Fibroblast of skin of back (primary cell): ENCODE data around the gene RPRD1B.

Experiments
- DNase-seq: peaks from one replicate; pipeline ENCODE4 v3.0.0-alpha.2; 2013

The RPRD1B gene

DNA sequence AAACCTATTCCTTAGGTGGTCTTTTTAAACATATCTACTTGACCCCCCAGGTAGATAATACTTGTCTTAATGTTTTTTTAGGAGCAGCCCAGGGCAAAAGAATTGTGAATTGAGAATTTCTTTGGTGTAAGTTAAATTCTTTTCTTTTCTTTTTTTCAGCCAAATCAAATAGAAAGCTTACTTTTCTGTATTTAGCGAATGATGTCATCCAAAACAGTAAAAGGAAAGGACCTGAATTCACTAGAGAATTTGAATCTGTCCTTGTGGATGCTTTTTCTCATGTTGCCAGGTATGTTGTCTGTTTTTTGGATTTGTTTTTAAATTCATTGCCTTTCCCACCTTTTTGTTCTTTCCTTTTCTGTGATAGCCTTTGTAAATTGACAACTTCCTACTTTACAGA, 6.7 kb downstream of the RPRD1B start:
- no peak for DNase-seq

DNA sequence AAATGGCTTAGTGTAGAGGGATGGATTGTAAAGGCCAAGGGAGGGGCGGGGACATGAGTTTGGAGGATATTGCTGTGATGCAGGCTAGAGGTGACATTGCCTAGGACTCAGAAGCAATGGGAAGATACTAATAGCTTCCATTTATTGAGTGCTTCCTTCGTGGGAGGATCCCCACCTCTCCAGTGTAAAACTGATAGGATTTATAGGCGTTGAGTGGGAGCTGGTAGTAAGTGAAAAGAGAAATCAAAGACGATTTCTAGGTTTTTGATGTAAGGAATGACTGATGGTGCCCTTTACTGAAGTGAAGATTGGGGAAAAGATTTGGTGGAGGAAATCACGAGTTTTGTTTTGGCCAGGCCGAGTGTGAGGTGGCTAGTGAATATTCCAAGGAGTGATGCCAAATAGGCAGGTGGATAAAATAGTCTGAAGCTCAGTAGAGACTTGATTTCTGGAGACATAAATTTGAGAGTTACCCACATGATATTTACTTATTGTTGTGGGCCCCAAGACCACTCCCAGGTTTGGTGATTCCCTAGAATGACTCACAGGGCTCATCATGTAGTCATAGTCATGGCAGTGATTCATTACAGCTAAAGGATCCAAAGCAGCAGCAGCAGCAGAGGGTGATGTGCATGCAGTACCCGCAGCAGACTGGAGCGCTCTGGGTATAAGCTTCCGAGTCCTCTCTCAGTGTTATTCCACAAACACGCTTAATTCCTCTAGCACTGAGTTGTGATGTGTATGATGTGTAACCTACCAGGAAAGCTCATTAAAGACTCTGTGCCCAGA, 10.2 kb downstream of the RPRD1B start:
- peak; percentile 85 for DNase-seq

DNA sequence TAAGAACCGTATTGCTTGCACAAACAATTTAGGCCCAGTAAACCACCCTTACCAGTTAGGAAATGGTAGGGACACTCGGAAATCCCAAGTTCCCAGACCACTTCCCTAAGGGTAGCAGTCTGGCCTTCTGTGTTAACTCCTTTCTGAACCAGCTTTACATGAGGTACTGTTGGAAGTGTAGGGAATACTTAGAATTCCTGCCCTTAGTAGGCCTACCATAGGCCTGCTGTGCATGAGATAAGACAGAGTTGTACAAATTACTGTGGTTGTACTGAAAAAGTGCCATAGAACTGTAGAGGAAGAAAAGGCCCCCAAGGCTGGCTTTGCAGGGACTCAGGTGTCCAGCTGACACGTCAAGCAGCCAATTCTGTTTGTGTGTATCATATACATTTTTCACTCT, 11.1 kb downstream of the RPRD1B start:
- no peak for DNase-seq

DNA sequence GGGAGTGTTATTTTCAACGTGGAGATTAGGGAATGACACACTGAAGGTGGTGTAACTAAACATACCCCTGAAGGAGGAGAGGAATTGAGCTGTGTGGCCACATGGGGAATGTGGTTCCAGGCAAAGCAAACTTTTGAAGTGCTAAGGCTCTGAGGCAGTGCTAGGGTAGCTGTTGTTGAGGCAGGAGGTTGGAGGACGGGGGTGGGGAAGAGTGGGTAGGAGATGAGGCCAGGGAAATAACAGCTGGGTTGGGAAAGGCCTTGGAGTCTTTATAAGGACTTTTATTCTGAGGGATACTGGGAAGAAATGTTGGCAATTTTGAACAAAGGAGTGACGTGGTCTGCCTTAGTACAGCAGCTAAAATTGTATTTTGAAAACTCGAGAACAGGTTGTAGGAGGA, 13.0 kb downstream of the RPRD1B start:
- DNase-seq, result no peak

DNA sequence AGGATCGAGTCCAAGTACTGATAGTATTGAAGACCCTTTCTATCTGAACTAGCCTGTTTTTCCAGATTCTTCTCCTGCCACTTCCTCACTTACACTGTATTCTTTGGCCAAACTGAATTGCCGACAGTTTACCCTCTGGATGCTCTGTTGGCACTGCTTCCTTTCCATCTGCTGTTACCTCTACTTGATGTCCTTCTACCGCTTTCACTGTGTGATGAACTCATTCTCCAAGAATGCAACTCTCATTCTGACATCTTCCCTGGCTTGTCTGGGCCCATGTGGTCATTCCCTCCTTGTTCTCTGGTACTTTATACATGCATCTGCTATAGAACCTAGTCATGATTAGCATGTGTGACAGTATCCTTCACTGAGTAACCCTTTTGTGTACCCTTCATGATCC, 16.3 kb downstream of the RPRD1B start:
- peak; percentile 75 for DNase-seq

DNA sequence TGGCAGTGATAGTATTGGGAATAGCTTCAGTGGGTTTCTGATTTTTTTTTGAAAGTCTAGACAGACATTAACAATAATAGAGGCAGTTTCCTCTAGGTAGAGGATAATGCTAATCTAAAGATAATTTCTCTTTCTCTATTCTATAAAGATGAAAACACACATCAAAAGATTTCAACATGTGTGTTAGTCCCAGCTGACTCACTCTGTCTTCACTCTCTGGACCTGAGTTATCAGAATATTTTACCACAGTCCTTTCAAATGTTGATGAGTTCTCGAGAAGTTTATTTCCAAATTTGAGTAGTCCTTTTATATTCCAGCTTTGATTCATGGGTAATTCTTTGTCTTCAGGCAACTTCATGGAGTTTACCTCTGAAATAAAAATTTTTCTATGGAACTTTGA, 17.1 kb downstream of the RPRD1B start:
- DNase-seq, result peak; percentile 21

DNA sequence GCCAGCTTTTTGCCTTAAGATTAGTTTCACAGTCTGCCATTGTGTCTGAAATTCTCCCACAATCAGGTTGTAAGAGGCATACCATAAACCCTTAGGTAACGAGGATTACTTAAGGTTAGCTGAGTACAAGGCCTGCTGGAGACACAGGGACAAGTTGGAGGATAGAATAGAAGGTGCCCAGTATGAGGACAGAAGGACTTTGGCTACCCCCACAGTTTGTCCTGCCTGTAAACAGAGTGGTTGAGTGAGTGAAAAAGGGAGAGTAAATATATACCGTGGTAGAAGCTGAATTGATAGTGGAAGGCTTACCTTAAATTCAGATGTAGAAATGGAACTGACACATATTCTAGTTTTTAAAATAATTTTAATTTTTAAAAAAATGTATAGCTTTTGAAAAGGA, 19.3 kb downstream of the RPRD1B start:
- DNase-seq, result no peak

DNA sequence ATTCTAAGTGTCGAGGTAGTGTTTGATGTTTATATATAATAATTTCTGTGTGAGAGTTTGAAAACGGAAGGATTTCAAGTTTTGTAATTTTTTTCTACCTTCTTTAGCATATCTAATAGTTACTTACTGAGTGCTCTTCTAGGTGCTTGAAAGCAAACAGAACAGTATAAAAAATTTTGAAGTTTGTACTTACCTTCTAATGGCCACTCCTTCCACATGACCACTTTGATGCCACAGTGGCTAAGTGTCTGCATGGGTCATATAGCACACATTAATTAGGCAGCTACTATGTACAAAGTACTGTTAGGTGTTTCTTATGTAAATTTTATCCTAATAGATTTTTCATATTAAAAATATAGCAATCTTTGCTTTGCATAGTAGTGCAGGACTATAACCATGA, 21.1 kb downstream of the RPRD1B start:
- DNase-seq, result no peak

DNA sequence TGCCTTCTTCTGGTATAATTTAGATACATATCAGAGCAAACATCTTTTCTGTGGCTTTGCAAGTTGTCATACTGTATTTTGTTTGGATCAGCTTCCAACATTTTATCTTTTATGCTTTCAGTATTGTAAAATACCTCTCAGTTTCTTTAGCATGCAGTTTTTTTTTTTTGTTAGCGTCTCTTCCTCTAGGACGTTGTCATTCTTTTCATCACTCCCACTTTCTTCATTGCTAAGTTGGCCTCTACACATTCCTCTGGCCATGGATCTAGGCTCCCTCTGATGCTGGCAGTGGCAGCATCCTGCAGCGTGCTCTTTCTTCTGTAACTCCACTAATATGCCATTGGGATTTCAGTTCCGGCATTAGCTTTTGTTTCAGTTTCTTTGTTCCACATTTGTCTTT, 21.7 kb downstream of the RPRD1B start:
- peak; percentile 19 for DNase-seq

DNA sequence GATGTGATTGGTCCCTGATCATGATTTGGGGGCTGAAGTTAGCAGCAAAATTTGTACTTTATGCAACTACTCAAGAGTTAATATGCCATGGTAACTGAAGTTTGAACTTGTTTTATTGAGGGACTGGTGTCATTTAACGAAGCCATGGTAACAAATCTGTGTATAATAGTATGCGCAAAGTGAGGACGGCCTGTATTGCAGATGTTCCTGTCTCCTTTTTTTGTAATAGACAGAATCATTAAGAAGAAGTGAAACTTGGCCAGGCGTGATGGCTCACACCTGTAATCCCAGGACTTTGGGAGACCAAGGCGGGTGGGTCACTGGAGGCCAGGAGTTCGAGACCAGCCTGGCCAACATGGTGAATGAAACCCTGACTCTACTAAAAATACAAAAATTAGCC, 22.3 kb downstream of the RPRD1B start:
- no peak for DNase-seq

DNA sequence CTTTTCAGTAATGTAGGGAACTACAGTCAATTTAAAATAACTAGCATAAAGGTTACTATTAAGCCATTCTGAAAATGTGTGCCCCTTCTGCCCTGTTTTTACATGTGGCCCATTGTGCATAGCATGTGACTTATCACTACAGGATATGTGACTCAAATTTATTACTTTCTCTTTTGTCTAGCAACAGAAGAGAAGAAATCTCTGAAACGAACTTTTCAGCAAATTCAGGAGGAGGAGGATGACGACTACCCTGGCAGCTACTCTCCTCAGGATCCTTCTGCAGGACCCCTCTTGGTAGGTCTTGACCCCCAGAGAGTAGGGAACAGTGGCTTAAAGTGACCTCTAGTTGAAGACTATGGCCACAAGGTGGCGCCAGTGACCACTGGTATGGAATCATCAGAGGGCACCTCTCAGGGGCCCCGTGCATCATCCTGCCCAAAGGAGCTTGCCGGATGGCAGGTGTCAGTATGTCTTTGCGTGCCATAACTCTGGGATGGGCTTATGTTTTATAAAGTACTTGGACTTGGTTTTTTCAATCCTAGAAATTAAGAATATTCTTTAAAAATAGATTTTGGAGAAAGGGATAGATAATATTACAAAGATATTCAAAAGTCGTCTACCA, 23.9 kb downstream of the RPRD1B start:
- DNase-seq, result peak; percentile 69

DNA sequence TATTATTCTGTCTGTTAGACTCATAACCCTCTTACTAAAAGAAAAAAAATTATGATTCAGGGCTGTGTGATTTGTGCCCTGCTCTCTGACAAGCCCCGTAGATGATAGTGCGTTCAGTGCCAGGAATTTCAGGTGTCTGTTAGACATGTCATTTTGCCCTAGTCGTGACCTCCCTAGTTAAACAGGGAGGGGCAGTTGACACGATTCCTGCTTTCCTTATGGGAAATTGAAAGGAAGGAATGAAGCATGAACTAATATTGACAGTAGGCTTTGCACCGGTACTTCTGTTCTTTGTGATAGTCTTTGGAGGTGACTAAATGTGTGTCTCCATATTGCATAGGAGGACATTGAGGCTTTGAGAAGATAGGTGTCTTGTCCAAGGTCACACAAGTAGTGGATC, 26.3 kb downstream of the RPRD1B start:
- no peak for DNase-seq

DNA sequence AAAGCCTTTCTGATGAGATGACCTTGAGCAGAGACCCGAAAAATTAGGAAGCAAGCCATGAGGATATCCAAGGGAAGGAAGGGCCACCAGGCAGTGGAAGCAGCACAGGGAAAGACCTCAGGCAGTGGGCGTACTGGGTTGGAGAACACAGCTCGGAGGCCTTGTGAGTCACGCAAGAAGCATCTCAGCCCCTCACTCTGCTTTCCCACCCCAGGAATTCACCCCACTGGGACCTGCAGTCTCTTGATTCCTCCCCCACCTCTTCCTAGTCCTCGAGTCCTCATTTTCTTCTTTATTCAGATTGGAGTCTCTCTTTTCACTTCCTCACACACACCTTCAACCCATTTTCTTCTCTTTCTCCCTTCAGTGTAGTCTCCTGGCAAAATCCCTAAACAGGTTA, 27.0 kb downstream of the RPRD1B start:
- DNase-seq, result peak; percentile 76

DNA sequence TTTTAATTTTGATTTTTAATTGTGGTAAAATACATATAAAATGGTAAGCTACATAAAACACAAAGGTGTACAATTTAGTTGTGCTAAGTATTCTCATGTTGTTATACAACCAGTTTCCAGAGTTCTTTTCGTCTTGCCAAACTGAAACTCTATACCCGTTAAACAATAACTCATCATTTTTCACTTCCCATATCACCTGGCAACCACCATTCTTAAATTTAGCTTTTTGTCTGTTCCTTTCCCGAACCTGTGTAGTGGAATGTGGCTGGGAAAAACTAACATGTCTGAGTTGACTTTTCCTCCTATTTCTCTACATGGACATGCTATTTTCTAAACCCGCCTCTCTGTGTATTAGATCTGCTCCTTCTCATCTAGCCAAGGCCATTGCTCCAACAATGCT, 27.6 kb downstream of the RPRD1B start:
- no peak for DNase-seq

DNA sequence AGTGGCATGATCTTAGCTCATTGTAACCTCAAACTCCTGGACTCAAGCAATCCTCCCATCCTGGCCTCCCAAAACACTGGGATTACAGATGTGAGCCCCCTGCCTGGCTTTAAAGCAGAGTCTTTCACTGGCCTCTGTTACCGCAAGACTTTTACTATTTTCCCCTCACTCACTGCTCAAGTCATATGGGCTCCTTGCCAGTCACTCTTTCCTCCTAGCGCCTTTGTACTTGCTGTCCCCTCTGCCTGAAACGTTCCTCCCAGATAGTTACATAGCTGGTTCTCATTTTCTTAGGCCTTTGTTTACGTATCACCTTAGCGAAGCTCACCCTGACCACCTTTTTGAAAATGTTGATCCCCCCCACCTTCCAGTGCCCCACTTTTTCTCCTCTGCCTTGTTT, 29.3 kb downstream of the RPRD1B start:
- no peak for DNase-seq

DNA sequence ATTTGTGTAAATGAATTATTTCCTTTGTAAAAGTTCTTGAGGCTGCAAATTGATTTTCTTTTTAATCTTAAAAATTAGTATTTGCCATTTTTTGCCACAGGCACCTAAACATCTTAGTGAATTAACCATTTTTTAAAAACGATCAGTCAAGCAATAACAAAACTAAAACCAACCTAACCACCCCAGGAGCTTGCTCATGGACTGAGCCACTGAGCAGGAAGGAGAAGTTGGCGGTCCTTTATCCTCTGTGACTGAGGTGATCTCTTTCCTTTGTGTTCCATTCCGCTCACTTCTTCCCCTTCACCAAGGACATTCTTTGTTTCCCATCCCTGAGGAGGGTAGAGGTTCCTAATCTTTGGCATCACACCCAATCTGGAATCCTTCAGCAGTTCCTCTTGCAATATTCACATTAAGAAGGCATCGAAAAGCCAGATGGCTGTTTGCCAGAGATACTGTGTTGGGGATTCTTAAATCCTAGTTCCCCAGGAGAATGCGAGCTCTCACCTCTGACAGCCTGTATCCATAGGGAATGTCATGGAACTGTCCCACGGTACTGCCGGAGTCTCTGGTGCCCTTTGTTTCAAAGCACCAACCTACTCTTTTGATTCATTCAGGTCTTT, 30.5 kb downstream of the RPRD1B start:
- DNase-seq, result no peak

DNA sequence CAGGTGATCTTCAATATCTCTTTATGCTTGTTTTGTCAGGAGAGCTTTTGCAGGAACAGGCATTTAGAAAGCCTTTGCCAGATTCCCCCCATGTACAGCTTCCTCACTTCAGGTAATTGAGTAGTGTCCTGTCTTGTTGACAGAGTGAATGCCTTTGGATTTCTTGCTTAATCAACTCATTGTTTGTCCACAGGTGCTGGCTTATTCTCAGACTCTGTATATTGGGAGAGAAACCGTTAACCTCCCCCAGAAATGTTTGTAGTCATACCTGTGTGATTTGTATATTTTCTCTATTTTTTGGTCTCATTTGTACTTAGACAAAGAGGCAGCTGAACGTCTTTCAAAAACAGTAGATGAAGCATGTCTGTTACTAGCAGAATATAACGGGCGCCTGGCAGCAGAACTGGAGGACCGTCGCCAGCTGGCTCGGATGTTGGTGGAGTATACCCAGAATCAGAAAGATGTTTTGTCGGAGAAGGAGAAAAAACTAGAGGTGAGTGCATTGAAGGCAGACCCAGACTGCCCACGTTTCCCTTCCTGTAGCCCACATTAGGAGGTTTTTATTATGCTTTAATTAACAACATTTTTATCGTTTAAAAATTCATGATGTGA, 32.3 kb downstream of the RPRD1B start:
- DNase-seq, result no peak

DNA sequence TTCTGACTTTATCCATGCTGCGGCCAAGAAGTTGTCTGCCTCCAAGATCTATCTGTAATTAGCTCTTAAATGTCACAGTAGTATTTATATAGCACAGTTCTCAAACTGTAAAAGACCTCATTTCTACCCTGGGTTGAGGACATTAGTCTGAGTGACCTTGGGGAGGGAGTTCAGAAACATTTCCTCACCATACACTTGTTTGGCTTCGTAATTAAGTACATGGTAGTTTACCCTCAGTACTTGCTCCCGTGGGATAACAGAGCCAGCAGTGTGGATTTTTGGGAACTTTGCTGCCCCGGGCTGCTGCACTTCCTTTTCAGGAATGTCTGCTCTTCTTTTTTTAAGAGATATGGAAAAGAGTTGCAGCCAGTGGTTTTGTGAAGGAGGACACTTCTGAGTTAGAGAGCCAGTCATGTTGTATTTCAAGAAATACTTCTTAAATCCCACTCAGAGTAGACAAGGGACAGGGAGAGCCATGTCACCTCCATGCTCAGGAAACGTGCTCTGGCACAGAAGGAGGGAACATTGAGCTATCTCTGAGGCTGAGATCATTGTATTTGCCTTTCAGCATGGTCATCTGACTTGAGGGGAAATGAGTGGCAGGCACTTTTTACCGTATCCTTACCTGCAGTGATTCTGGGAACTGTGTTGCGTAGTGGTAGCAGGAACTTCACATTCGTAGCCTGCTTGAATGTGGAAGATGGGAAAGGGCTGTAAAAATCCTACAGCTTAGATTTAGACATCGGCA, 33.6 kb downstream of the RPRD1B start:
- DNase-seq, result no peak

DNA sequence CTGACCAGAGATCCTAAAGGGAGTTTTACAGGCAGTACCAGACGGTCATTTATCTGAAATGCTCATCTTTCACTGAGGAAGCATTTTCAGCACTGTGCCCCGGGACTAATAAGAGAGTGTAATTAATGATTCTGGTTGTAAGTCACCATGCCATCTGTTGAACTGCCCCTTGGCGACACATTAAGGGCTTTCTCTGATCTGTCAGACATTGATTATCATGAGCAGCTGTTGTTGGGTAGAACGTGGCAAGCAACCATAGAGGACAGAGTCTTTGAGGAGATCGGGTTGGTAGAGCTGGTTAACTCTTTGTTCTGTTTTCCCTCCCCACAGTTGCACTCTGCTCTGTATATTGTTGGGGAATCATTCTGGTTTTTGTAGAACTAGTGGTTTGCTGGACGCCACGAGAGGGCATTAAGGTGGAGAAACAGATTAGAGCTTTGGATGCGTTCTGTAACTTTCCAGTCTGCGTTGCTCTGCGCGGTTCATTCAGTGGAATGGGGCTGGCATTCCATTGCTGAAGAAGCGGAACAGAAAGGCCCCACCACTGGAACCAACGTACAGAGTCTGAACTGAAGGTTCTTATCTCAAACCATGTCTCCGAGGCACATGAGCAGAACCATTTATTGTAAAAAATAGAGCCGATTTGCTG, 34.3 kb downstream of the RPRD1B start:
- no peak for DNase-seq

DNA sequence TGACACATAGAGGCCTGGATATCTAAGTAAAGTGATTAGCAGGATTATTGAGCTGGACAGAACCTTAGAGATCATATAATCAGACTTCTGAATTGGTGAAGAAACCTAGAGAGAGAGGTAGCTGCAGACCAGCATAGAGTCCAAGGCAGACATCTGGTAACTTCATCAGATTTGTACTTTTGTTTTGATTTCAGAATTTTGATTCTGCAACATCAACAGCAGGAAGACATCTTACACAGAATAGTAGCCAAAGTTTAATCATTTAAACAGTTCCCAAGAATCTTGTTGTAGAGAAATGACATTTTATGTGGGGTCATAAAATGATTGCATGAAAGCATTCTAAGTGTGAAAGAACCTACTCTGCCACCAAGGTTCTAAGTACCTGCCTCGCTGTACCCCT, 39.4 kb downstream of the RPRD1B start:
- DNase-seq, result no peak

DNA sequence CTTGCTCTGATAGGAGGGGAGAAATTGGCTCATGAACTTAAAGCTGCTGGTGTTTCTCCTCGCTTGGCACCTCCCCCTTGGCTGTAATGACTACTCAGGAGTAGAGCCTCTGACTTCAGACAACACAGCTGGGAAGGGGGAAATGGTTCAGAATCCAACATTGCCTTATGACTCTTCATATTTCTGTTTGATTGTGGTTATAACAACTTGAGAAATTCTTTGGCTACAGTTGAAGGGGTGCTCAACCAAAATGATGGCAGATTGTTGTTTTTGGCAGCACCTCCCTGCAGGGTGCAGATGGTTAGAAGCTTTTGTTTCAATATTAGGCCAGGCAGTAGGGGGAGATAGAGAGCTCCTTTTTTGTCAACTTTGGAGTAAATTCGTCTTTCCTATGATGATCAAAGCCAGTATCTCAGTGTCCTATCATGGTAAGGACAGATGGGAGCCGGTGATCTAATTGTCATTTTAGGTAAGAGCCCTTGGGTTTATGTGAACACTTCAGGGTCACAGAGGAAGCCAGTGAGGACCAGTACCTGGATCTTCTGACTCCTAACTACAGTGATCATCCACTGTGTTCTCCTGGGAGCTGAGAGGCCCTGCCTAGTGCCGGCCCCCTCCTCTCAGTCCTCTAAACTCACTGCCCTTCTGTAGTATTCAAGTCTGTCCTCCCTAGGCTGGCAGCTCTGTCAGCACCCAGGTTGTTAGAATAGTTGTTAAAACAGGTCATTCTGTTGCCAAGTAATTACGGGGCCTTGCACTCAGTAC, 39.9 kb downstream of the RPRD1B start:
- DNase-seq, result peak; percentile 96
